ENCODE results near the gene TMC6.

TMC6 gene

DNA sequence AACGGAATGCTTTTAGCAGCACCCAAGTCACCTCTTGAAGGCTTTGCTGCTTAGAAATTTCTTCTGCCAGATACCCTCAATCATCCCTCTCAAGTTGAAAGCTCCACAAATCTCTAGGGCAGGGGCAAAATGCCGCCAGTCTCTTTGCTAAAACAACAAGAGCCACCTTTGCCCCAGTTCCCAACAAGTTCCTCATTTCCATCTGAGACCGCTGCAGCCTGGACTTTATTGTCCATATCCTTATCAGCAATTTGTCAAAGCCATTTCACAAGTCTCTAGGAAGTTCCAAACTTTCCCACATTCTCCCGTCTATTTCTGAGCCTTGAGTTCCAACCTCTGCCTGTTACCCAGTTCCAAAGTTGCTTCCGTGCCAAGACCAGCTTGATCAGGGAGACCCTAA, 27.4 kb downstream of the TMC6 start:
- Histone ChIP-seq H3K9me3 (ENCODE audit: insufficient read depth, low read depth, low read length) (no peaks in the 10 kb centered on the region), H3K4me2 (ENCODE audit: low read depth, low read length, poor library complexity, severe bottlenecking) (no peak overlapping the region), H2AFZ (ENCODE audit: low read length) (no peak overlapping the region), H3K27me3 (ENCODE audit: insufficient read depth, low read length, poor library complexity, severe bottlenecking) (no peaks in the 10 kb centered on the region), H3K4me1 (ENCODE audit: insufficient read depth, low read length, poor library complexity, severe bottlenecking) (no peaks in the 10 kb centered on the region), H3K9me2 (replicated peaks; ENCODE audit: low read depth, low read length) (no peaks in the 10 kb centered on the region), H3K4me3 (ENCODE audit: low read length, poor library complexity, severe bottlenecking) (no peak overlapping the region), H3K79me2 (ENCODE audit: insufficient read depth, low read length) (no peaks in the 10 kb centered on the region), H4K20me1 (ENCODE audit: insufficient read depth, low read length, poor library complexity, severe bottlenecking) (no peaks in the 10 kb centered on the region), H3F3A (ENCODE audit: low read depth) (0 out of 2 replicates have a peak, but pooled peaks cover 3% of the 10 kb centered on the region), H3K9ac (ENCODE audit: low read depth, low read length, poor library complexity, severe bottlenecking) (no peak overlapping the region), H3K36me3 (ENCODE audit: insufficient read depth, low read length) (peaks cover 93% of the 10 kb centered on the region; the same call in 1 of the 2 replicates)
- TF ChIP-seq, protein P1, sequence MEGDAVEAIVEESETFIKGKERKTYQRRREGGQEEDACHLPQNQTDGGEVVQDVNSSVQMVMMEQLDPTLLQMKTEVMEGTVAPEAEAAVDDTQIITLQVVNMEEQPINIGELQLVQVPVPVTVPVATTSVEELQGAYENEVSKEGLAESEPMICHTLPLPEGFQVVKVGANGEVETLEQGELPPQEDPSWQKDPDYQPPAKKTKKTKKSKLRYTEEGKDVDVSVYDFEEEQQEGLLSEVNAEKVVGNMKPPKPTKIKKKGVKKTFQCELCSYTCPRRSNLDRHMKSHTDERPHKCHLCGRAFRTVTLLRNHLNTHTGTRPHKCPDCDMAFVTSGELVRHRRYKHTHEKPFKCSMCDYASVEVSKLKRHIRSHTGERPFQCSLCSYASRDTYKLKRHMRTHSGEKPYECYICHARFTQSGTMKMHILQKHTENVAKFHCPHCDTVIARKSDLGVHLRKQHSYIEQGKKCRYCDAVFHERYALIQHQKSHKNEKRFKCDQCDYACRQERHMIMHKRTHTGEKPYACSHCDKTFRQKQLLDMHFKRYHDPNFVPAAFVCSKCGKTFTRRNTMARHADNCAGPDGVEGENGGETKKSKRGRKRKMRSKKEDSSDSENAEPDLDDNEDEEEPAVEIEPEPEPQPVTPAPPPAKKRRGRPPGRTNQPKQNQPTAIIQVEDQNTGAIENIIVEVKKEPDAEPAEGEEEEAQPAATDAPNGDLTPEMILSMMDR (conservative IDR thresholded peaks at IDR 0.05; ENCODE audit: low read length), result no peak
- TF ChIP-seq EZH2phosphoT487 (IDR thresholded peaks at IDR 0.05; ENCODE audit: borderline replicate concordance), result no peak

DNA sequence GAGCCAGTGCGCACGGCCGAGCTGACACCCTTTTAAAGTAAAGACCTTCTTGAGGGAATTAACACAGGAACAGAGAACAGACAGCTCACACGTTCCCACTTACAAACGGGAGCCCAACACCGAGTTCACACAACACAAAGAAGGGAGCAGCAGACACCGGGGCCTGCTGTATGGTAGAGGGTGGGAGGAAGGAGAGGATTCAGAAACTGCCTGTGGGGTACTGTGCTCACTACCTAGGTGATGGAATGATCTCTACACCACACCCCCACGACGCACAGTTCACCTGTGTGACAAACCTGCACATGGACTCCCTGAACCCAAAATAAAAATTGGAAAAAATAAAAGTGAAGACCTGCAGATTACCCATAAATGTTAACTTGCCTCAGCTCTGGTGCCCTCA, 32.5 kb downstream of the TMC6 start:
- H3K9me3 ChIP-seq (ENCODE audit: insufficient read depth, low read depth, low read length), result no peaks in the 10 kb centered on the region
- H3K79me2 ChIP-seq (ENCODE audit: insufficient read depth, low read length), result no peaks in the 10 kb centered on the region
- no peak overlapping the region for H3K4me3 ChIP-seq (ENCODE audit: low read length, poor library complexity, severe bottlenecking)
- H3K4me2 ChIP-seq (ENCODE audit: low read depth, low read length, poor library complexity, severe bottlenecking), result no peak overlapping the region
- no peaks in the 10 kb centered on the region for H3K9me2 ChIP-seq (replicated peaks; ENCODE audit: low read depth, low read length)
- H4K20me1 ChIP-seq (ENCODE audit: insufficient read depth, low read length, poor library complexity, severe bottlenecking), result no peaks in the 10 kb centered on the region
- no peaks in the 10 kb centered on the region for H3K4me1 ChIP-seq (ENCODE audit: insufficient read depth, low read length, poor library complexity, severe bottlenecking)
- H2AFZ ChIP-seq (ENCODE audit: low read length), result no peak overlapping the region
- peaks cover 97% of the 10 kb centered on the region; the same call in 1 of the 2 replicates for H3K36me3 ChIP-seq (ENCODE audit: insufficient read depth, low read length)
- H3K9ac ChIP-seq (ENCODE audit: low read depth, low read length, poor library complexity, severe bottlenecking), result no peak overlapping the region
- TF ChIP-seq, protein P1 (conservative IDR thresholded peaks at IDR 0.05; ENCODE audit: low read length), result no peak
- TF ChIP-seq EZH2phosphoT487 (IDR thresholded peaks at IDR 0.05; ENCODE audit: borderline replicate concordance), result no peak
- no peaks in the 10 kb centered on the region for H3K27me3 ChIP-seq (ENCODE audit: insufficient read depth, low read length, poor library complexity, severe bottlenecking)
- H3F3A ChIP-seq (ENCODE audit: low read depth), result no peaks in the 10 kb centered on the region

DNA sequence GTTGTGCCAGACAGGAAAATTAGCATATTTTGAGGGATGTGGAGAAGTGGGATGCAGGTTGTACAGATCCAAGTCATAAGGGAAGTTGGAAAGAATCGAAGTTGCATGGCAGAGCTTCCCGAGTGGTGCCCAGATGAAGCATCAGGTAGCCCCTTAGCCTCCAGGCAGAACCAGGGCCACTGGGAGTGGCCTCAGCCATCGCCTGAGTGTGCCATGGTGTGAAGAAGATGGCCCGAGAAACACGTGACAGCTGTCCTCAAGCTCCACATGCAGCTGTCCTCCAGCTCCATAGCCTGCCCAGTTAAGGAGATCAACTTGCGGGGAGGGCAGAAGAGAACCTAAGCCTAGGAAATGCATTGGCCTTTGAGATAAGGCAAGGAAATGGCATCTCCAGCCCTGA, 33.5 kb downstream of the TMC6 start:
- Histone ChIP-seq H3F3A (ENCODE audit: low read depth) (no peaks in the 10 kb centered on the region), H4K20me1 (ENCODE audit: insufficient read depth, low read length, poor library complexity, severe bottlenecking) (no peaks in the 10 kb centered on the region), H2AFZ (ENCODE audit: low read length) (no peak overlapping the region), H3K4me2 (ENCODE audit: low read depth, low read length, poor library complexity, severe bottlenecking) (no peak overlapping the region), H3K4me1 (ENCODE audit: insufficient read depth, low read length, poor library complexity, severe bottlenecking) (no peaks in the 10 kb centered on the region), H3K9me3 (ENCODE audit: insufficient read depth, low read depth, low read length) (no peaks in the 10 kb centered on the region), H3K27me3 (ENCODE audit: insufficient read depth, low read length, poor library complexity, severe bottlenecking) (no peaks in the 10 kb centered on the region), H3K79me2 (ENCODE audit: insufficient read depth, low read length) (no peaks in the 10 kb centered on the region), H3K9me2 (replicated peaks; ENCODE audit: low read depth, low read length) (no peaks in the 10 kb centered on the region), H3K36me3 (ENCODE audit: insufficient read depth, low read length) (peaks cover 100% of the 10 kb centered on the region; the same call in 1 of the 2 replicates), H3K9ac (ENCODE audit: low read depth, low read length, poor library complexity, severe bottlenecking) (no peak overlapping the region), H3K4me3 (ENCODE audit: low read length, poor library complexity, severe bottlenecking) (no peak overlapping the region)
- TF ChIP-seq EZH2phosphoT487 (IDR thresholded peaks at IDR 0.05; ENCODE audit: borderline replicate concordance), result no peak
- TF ChIP-seq, protein P1 (conservative IDR thresholded peaks at IDR 0.05; ENCODE audit: low read length), result no peak

Data from Loucy (cell line).